HepG2 (cell line): ENCODE results near the gene PDGFD. TPM values are rescaled to one million over a fixed set of nuclear protein-coding genes. Genes with fewer than 3 reads are reported as not detected.

ENCODE experiments used
- FUBP1 ChIP-seq: sonication (generic); formaldehyde crosslinking; IDR thresholded peaks from 2 replicates; pipeline ENCODE4 v1.5.1; 2020; ENCODE audit warnings: missing genetic modification reagents, mild to moderate bottlenecking, borderline replicate concordance
- GLI4 ChIP-seq: sonication (generic); formaldehyde crosslinking; IDR thresholded peaks from 2 replicates; pipeline ENCODE4 v1.5.1; 2020; ENCODE audit warnings: missing genetic modification reagents, mild to moderate bottlenecking, moderate library complexity, borderline replicate concordance
- HINFP ChIP-seq: sonication (generic); formaldehyde crosslinking; IDR thresholded peaks from 2 replicates; pipeline ENCODE4 v1.4.0; 2020; ENCODE audit warnings: low read depth, mild to moderate bottlenecking, missing genetic modification reagents
- HOMEZ ChIP-seq: IDR thresholded peaks from 2 replicates; pipeline ENCODE4 v1.6.1; 2016; ENCODE audit warnings: low read depth
- NFE2L1 ChIP-seq: sonication (generic); formaldehyde crosslinking; IDR thresholded peaks from 2 replicates; pipeline ENCODE4 v1.4.0; 2020; ENCODE audit warnings: missing genetic modification reagents, mild to moderate bottlenecking, borderline replicate concordance
- WIZ ChIP-seq: sonication (generic); formaldehyde crosslinking; IDR thresholded peaks from 2 replicates; pipeline ENCODE4 v1.5.1; 2020; ENCODE audit warnings: mild to moderate bottlenecking, missing genetic modification reagents
- ZFAT ChIP-seq: sonication (generic); formaldehyde crosslinking; conservative IDR thresholded peaks from 2 replicates; pipeline ENCODE4 v1.8.1; 2023; ENCODE audit warnings: missing genetic modification reagents, inconsistent platforms
- ZNF205 ChIP-seq: IDR thresholded peaks from 2 replicates; pipeline ENCODE4 v1.6.1; 2018; ENCODE audit warnings: missing biosample characterization, missing genetic modification reagents
- ZNF33A ChIP-seq: sonication (generic); formaldehyde crosslinking; IDR thresholded peaks from 2 replicates; pipeline ENCODE4 v1.5.1; 2020; ENCODE audit warnings: missing genetic modification reagents, mild to moderate bottlenecking, moderate library complexity, borderline replicate concordance
- ZNF570 ChIP-seq: sonication (generic); formaldehyde crosslinking; IDR thresholded peaks from 2 replicates; pipeline ENCODE4 v1.4.0; 2020; ENCODE audit warnings: mild to moderate bottlenecking, missing genetic modification reagents, borderline replicate concordance
- ZNF629 ChIP-seq: sonication (generic); formaldehyde crosslinking; conservative IDR thresholded peaks from 2 replicates; pipeline ENCODE4 v1.5.0; 2020; ENCODE audit warnings: missing genetic modification reagents
- ZNF687 ChIP-seq: sonication (generic); formaldehyde crosslinking; IDR thresholded peaks from 2 replicates; pipeline ENCODE4 v1.5.1; 2020; ENCODE audit warnings: mild to moderate bottlenecking, missing genetic modification reagents, moderate library complexity
- ZNF691 ChIP-seq: sonication (generic); formaldehyde crosslinking; IDR thresholded peaks from 2 replicates; pipeline ENCODE4 v1.4.0; 2020; ENCODE audit warnings: missing genetic modification reagents, low read depth, mild to moderate bottlenecking, borderline replicate concordance
- ZNF83 ChIP-seq: sonication (generic); formaldehyde crosslinking; IDR thresholded peaks from 2 replicates; pipeline ENCODE4 v1.4.0; 2020; ENCODE audit warnings: missing genetic modification reagents, mild to moderate bottlenecking, borderline replicate concordance
- polyA plus RNA-seq, 8 experiments: library from polyadenylated mRNA; depleted of rRNA in 3 of 8; stranded (reverse) in 7 of 8; unstranded in 1 of 8; fragments of >200 nt; fragmentation: Illumina TruSeq in 4 of 8; extraction: Trizol in 4 of 8; gene quantifications; 2 replicates each; pipeline versions ENCODE4 v1.2.1 to v1.2.3, GENCODE V29; 2011 to 2016; ENCODE audit warnings: low read depth in 4 of 8, missing spikeins in 1 of 8, mixed read lengths in 1 of 8; ENCODE audit not compliant: insufficient read depth in 1 of 8
- total RNA-seq, 5 experiments: library from RNA; depleted of rRNA; stranded (reverse); fragments of >200 nt; fragmentation: Illumina TruSeq; extraction: Trizol; gene quantifications; 2 replicates each; pipeline ENCODE4 v1.2.3, GENCODE V29; 2016; ENCODE audit warnings: low read depth in 1 of 5

The PDGFD gene
- total and polyA plus RNA-seq, 2 of the 13 experiments (the other 11 are each of a cell fraction or from before 2014, with no cell fraction given), result 0.09 to 0.29 TPM

GRCh38 chr11:104033134-104033533 lies 130.8 kb downstream of the PDGFD start (continued):
- no peak for TF ChIP-seq FUBP1 (CRISPR knock-in tag)
- peak; percentile 36; the same call in 1 of the 2 replicates for TF ChIP-seq HOMEZ (CRISPR knock-in tag)
- no peak for TF ChIP-seq ZNF570 (CRISPR knock-in tag)
- TF ChIP-seq HINFP (CRISPR knock-in tag), result no peak
- no peak for TF ChIP-seq WIZ (CRISPR knock-in tag)
- TF ChIP-seq ZFAT, result no peak
- no peak for TF ChIP-seq ZNF687 (CRISPR knock-in tag)
- no peak for TF ChIP-seq ZNF629 (CRISPR knock-in tag)
- no peak for TF ChIP-seq ZNF83 (CRISPR knock-in tag)
- no peak for TF ChIP-seq NFE2L1 (CRISPR knock-in tag)
- no peak for TF ChIP-seq ZNF33A (CRISPR knock-in tag)
- no peak for TF ChIP-seq ZNF205 (CRISPR knock-in tag)
- TF ChIP-seq GLI4 (CRISPR knock-in tag), result no peak
- TF ChIP-seq ZNF691 (CRISPR knock-in tag), result no peak
